GM18907 (cell line): ENCODE data around the gene GRIP1.

Experiments used
- ATAC-seq: cut with Tn5 transposase; IDR thresholded peaks from one replicate; pipeline ENCODE4 v1.9.1; 2021; ENCODE audit warnings: mild to moderate bottlenecking, moderate library complexity; ENCODE audit not compliant: unreplicated experiment

Gene GRIP1

DNA sequence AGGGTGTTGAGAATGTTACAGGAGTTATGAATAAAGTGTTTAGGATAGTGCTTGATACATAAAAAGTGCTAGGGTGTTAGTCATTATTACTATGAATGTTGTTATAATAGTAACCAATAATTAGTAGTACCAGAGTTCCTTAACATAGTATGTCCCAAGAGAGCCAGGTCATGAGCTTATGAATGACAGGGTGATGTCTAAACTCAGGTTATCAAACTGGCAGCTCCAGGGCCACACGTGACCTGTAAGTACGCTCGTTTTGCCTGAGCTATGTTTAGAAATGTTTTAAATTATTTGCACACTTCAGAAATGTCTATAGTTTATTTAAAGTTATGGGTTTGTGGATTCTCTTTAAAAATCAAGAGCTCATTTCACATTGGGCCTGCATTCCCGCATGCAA, 14.1 kb upstream of the GRIP1 start:
- no peak for ATAC-seq

DNA sequence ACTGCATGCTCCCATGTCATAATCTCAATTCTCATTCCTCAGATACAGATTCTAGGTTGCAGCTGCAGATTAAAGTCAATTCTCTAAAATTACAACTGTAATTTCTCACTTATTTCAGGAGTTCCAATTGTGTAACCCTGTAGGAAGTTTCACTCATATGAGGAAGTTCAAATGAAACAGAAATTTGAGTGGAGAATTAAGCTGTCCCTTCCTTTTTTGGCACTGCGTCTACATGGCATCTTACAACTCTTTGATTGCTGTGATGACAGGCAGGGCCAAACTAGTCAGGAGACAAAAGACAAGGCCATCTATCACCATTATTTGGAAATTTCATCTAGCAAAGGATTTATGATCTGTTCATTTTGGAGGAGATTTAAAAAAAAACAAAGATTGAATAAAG, 13.3 kb upstream of the GRIP1 start:
- no peak for ATAC-seq

DNA sequence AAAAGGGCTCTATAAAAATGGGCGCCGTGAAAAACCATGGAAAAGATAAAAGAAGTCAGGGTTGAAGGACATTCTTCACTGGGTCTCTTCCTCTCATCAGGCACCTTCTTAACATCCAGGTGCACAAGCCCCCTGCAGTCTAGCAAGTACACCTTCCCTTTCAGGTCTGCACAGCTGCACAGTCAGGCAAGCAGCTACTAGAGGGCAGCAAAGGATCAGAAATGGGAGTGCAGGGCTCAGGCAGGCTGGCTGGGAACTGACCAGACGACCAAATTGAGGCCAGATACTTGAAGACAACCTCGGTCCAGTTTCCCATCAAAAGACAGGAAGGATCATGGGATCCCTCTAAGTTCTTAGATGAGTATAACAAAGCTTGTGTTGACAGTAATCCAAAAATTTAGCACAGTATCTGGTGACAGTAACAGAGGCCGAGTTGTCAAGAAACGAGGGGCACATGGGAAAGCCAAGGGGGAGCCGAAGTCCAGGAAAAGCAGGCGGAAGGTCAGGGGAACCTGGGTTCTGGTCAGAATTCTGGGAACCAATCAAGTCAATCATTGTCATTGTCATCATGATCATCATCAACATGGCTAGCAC, 10.1 kb upstream of the GRIP1 start:
- peak; percentile 57 for ATAC-seq

DNA sequence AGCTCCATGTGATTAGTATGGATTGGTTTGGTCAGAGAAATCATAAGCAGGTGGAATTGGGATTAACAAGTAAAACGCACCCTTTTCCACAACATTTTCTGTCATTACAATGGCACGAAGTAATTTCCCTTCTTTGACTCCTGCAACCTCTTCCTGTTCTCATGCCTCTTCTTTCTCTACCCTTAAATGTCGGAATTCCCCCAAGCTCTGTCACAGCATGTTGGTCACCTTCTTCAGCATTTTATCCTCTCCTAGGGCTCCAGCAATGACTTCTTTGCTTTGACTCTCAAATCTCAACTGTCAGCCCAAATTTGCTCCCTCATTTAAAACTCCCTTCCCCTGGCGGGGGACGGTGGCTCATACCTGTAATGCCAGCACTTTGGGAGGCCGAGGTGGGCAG, 5.3 kb upstream of the GRIP1 start:
- ATAC-seq = no peak

DNA sequence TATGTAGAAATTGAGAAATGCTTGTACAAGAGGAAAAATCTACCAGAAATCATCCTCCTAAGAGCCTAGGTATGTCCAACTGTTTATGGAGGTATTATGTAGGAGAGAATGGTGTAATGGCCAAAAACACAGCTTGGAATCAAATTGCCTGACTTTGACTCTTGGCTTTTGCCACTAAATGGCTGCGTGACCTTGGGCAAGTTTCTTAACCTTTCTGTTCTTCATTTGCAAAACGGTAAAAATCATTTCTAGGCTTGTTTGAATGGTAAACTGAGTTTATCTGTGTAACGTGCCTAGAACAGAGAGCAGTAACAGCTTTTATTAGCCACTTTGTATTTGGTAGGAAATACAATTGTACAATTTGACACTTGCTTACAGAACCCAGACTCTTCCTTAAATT, 4.9 kb upstream of the GRIP1 start:
- ATAC-seq = no peak

DNA sequence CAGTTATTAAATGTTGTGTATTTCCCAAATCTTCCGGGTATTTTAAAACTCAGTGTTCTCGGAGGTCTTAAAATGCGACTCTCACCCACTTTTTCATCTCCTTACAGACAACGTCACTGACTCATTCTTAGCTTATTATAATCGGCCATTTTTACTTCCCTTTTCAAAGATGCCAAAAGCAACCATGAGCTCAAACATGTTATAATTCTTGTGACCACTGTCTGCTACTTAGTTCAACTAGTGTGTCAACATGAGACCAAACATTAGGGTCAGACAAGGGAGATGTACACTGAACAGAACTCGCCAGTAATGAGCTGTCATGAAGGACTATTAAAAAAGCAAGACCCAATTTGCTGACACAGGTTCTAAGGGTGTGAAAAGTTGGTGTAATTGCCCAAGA, 4.2 kb upstream of the GRIP1 start:
- ATAC-seq = no peak

DNA sequence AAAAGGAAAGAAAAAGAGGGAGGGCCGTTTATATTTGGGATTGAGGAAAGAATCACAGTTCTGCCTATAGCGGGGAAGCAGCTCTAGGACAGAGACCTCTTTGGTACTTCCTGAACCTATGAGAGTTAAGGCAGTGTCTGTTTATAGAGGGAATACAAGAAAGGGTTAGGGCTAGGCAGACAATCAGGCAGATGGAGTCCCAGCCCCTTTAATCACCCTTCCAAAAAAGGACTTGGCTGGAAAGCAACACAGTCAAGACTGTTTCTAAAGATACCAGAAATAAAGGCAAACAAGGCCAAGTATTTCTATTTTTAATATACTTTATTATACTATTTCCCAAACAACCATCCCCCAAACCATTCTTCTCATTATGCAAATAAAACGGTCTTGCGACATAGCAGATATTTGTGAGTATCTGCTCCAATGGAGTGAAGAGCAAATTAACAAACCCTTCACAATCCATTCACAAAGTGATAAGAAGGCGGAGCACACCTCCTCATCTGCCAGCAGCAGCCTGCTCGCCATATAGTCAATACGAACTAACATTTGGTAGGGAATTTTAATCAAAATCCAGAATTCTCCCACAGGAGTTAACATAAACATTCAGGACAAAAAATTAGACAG, 697 bp upstream of the GRIP1 start:
- ATAC-seq = no peak

DNA sequence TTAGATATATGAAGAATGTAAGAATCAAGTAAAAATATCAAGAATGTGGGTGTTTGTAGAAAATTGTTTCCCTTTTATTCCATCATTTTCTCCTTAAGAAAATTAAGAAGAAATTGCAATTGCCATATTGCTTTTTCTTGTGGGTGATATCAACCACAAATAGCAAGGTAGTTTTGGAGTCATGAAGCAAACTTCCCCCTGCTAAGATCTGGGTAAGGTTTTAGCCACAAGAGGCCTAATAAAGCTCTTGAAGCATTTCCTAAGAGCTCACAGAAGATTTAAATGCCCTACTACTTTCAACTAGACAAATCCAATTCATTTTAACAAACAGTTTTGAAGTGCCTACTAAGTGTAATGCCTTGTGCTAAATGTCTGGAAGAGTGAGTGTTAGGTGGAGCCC, 2.6 kb downstream of the GRIP1 start:
- no peak for ATAC-seq

DNA sequence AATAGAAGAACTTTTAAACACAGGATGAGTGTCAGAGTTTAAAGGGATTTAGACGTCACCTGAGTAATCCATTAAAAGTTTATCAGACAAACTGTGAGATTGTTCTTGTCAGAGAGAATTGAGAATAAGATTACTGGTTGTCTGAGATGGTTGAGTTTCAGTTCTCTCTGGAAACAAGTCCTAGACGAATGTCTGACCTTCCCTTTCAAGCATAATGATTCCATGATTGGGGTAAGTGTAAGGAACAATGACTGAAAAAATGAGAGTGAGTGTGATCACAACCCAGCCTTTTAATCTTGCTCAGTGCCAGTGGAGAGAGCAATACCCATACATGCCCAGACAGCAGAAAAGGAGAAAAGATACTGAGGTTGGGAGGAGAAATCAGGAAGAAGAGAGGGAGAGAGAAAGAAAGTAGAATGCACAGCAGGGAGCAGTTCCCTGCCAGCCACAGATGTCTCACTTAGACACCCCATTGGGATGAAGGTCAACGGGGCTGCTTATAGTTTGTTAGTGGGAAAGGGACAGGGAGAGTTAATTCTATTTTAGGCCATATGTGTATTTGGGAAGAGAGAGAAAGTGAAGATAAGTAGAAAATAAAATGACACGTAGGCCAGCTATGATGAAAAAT, 4.3 kb downstream of the GRIP1 start:
- ATAC-seq = no peak

DNA sequence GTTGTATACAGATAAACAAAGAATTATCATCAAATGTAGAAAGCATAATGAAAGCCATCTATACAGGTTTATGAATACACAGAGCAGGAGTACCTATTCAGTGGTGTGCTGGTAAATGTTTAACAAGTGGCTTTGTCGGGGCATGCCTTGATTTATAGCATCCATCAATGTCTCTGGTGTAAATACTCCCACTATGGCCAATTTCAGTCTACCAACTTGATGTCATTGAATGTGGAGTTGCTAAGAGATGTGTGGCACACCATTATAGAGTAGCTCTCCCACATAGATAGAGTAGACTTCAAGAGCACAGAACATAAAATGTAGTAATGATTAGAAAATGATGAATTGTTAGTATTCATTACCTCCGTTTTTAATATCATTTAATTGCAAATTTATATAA, 9.3 kb downstream of the GRIP1 start:
- ATAC-seq = no peak

DNA sequence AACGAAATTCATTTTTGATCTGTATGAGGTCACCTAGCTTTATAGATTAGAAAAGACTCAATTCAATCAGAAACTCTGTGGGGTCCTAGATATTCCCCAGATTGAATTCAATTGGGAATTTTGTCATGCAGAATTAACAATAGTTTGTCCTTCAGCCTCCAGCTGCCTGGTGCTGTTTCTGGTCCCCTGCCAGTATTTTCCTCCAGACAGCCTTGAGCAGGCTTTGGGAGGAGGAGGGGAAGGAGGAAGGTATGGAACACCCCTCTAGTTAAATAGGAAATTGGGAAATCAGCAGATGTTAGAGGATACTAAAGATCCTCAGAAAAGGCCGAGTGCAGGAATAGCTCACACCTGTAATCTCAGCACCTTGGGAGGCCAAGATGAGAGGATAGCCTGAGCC, 10.6 kb downstream of the GRIP1 start:
- ATAC-seq = no peak

DNA sequence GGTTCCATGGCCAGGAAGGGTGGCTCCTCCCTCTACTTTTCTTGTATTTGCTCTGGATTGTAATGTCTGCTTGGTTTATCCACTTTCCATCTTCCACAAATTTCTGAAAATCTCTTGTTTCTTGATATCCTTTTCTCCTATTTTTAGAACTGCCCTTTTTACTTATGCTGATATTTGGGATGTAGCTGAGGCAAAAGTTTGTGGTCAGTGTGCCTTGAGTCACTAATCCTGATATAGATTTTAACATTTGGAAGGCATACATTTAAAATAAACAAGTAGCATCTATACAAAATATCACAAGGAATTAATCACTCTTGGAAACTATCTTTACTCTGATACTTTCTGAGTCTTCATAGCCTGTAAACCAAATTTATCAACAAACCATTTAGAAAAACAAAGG, 11.0 kb downstream of the GRIP1 start:
- no peak for ATAC-seq

DNA sequence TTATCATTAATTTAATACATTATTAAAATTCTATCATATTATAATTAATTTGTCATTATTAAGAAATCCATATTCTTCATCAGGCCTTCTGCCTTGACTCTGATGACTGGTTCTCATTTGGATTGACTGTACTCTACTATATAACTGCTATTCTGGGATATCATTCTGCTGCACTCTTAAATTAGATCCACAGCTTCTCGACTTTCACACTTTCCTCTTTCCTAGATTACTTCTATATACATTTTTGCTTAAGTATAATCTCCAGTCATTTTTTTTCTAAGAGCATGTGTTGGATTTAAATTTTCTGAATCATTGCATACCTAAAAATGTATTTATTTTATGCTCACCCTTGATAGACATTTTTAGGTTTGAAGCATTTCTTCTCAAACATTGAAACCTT, 12.4 kb downstream of the GRIP1 start:
- no peak for ATAC-seq

DNA sequence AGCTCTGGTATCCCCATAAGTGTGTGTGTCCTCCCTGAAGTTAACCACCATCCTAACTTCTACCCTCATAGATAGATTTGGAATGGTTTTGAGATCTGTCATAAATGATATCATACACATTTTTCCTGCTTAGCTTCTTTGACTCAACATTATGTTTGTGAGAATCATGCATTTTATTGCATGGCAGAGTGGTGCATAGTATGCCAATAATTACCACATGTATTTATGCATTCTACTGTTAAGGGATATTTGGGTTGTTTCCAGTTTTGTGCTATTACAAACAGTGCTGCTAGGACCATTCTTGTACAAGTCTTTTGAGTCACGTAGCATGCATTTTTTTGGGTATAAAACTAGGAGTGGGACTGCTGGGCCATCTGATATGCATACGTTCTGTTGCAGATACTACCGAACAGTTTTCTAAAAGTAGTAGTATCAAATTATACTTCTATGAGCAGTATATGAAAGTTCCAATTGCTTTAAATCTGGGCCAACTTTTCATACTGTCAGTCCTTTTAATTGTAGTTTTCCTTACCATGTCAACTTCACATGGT, 13.4 kb downstream of the GRIP1 start:
- no peak for ATAC-seq

DNA sequence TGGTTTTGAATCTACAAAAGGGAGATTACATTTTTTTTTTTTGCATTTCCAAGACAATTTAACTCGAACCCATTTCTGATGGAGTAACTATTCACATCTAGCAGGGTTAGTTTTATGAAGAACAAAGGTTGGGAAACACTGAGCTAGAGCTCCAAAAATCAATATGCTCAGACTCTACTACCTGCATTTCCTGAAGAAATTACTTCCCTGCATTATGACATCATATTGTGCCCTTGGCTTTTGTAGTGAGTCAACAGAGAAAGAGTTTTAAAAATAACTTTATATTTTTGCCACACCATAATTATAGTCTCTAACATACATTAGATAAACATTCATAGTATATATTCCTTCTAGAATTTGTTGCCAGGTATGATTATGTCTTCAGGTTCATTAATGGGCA, 14.8 kb downstream of the GRIP1 start:
- ATAC-seq = no peak

DNA sequence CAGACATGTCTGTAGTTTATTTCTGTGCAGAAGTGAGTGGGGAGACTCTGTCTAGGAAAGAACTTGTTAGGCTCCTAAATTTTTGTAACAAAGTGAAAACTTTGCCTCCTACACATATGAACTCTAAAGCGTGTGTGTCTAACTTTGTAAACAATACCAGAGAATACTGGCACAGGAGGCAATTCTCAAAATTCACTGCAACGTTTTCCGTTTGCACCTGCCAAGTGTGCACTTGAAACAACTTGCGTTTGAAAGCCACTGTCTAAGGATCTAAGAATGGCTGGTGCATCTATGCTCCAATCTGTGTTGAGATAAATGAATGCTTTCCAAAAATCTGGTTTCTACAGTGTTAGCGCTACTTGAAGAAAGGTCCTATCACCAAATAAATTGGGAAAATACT, 15.3 kb downstream of the GRIP1 start:
- no peak for ATAC-seq

DNA sequence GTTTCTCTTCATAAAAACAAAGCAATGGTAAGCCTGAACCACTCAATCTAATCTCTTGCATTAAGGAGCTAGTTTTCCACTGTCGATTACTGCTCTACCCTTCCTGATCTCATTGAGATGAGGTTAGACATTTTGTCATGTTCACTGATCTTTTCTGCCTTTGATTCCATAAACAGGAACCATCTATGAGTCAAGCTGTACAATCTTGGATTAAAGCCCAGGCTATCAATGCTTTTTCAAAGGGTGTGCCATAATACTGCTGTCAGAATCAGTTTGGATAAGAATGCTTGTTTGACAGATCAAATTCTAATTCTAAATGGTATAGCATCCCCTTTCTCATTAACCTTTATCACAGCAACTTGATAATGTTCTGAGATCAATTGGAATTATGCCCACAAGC, 16.1 kb downstream of the GRIP1 start:
- no peak for ATAC-seq

DNA sequence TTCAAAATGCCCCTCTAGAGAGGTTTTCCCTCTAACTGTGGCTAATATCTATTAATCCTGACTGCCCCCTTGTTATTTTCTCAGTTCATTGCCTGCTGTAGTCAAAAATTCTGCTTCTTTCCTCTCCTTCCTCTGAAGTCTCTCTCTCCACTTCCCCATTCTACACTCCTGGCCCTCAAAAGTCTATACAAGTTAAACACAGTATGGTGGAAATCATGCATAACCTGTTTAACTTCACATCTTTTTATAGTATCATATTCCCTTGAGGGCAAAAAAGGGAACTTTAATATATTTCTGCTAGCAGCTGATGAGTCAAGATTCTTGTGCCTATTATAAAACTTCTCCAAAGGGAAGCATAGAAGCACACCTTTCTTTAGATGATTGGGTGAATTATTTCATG, 16.7 kb downstream of the GRIP1 start:
- ATAC-seq = no peak

DNA sequence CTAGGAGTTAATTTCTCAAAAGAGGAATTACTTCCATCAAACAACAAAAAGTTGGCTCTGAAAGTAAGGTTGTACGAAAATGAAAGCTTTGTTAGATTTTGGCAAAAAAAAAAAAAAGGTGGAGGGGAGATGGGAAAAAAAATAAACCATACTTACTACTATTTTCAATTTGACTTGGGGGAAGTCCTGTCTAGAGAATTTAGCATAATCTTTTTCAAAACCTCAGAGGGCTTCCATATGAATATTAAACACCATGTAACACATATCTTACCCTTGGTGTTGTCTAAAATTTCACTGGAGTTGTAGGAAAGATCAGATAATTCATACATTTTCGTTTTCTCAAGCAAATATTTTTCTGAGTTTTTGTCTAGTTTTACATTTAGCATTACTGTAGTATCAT, 17.5 kb downstream of the GRIP1 start:
- no peak for ATAC-seq

DNA sequence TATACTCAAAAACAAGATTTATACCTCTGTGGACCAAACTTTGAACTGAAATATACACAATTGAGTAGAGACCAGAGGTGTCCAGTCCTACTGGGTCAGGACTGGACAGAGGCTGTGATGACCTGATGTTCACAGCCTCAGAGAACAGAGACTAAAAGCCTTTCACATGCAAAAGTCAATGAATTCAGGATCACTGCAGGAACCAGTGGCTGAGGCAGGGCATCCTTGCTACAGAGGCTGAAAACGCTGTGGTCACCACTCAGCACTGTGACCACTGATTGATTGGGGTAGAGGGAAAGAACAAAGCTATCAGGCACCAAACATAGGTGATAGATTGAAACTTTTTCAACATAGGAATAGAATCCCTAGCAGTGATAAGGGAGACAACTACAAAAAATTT, 25.1 kb downstream of the GRIP1 start:
- ATAC-seq = no peak

DNA sequence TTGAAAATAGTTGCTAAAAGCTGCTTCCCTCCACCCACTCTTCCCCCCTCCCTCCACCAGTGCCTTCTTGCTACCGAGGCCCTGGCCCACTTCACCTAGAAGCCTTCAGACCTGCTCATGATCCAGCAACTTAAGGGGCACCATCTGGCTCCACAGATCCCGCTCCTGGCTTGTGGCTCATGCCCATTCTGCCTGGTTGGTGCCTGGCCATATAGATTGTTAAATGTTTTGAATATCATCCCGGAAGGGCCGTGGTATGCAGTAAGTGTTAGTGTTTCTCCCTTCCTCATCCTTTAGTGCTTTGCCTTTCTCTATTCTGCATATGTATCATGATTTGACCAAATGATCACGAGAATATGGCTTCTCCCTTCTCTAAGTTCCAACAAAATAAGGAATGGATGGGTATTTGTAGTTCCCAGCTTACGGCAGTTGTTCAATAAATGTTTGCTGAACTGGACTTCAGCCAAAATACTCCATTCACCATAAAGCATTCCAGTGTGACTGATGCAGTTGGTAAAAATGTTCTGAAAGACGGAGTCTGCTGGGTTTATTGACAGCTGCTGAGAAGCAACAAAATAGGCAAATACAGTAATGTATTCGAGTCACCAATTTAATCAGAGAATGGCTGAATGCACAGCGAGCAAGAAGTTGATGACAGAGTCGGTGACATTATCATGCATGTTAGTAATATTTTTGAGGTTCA, 30.7 kb downstream of the GRIP1 start:
- ATAC-seq = no peak
